OCI-LY7 (cell line): Measurements from ENCODE around the gene PCDH9. TPM values are rescaled to one million over a fixed set of nuclear protein-coding genes. Genes with fewer than 3 reads are reported as not detected.

ENCODE experiments used
- BruUV-seq: library from RNA; stranded (reverse); fragments of 400-500 nt; replicated peaks from 2 replicates; lab custom pipeline; 2021; lab: Mats Ljungman, UMichigan
- CTCF ChIA-PET: fragments of 300-600 bp; sonication (Branson Sonifier 250); formaldehyde crosslinking; loops from one replicate; lab custom pipeline; 2022; ENCODE audit warnings: antibody characterized with exemption; ENCODE audit not compliant: unreplicated experiment; lab: Charles Lee
- POLR2A ChIA-PET: fragments of 300-600 bp; sonication (Branson Sonifier 250); formaldehyde crosslinking; loops from one replicate; lab custom pipeline; 2022; ENCODE audit warnings: antibody characterized with exemption; lab: Charles Lee
- DNase-seq: peaks from one replicate; pipeline ENCODE4 v3.0.0-alpha.2; 2015; ENCODE audit warnings: low spot score
- H2AFZ ChIP-seq: fragments of 200-600 bp; sonication (generic), shearing (Covaris generic); 2 replicates; pipeline ENCODE4 v1.6.1; 2014; ENCODE audit warnings: mild to moderate bottlenecking, antibody characterized with exemption, low read length, moderate library complexity
- H3K27ac ChIP-seq: fragments of 200-600 bp; sonication (generic); 2 replicates; pipeline ENCODE4 v1.5.1; 2014; ENCODE audit warnings: mixed run types, low read depth, mild to moderate bottlenecking, moderate library complexity, low read length, inconsistent platforms; ENCODE audit not compliant: poor library complexity, severe bottlenecking
- H3K36me3 ChIP-seq: fragments of 200-600 bp; sonication (generic); 2 replicates; pipeline ENCODE4 v1.6.1; 2014; ENCODE audit warnings: mild to moderate bottlenecking, antibody characterized with exemption, low read length, moderate library complexity, mixed read lengths; ENCODE audit not compliant: insufficient read depth
- H3K4me1 ChIP-seq: fragments of 200-600 bp; sonication (generic); 2 replicates; pipeline ENCODE4 v1.5.1; 2014; ENCODE audit warnings: mild to moderate bottlenecking, low read length; ENCODE audit not compliant: insufficient read depth, poor library complexity, severe bottlenecking
- H3K4me2 ChIP-seq: fragments of 200-600 bp; sonication (generic); 2 replicates; pipeline ENCODE4 v1.6.1; 2014; ENCODE audit warnings: mild to moderate bottlenecking, low read length
- H3K4me3 ChIP-seq: fragments of 200-600 bp; sonication (generic); 2 replicates; pipeline ENCODE4 v1.5.1; 2014; ENCODE audit warnings: mild to moderate bottlenecking, low read depth, low read length; ENCODE audit not compliant: poor library complexity, severe bottlenecking
- H3K79me2 ChIP-seq: fragments of 200-600 bp; sonication (generic); 2 replicates; pipeline ENCODE4 v1.6.1; 2016; ENCODE audit warnings: low read depth, mild to moderate bottlenecking, low read length, moderate library complexity, mixed read lengths; ENCODE audit not compliant: insufficient read depth
- H3K9me2 ChIP-seq: fragments of 200-600 bp; sonication (generic); 2 replicates; pipeline ENCODE4 v1.6.1; 2016; ENCODE audit warnings: mild to moderate bottlenecking, low read length, mixed read lengths; ENCODE audit not compliant: insufficient read depth
- H3K9me3 ChIP-seq: fragments of 200-600 bp; sonication (generic); 2 replicates; pipeline ENCODE4 v1.6.1; 2014; ENCODE audit warnings: mild to moderate bottlenecking, mixed run types, low read length, mixed read lengths
- H4K20me1 ChIP-seq: fragments of 200-600 bp; sonication (generic); 2 replicates; pipeline ENCODE4 v1.6.1; 2014; ENCODE audit warnings: mild to moderate bottlenecking, antibody characterized with exemption, low read length, moderate library complexity, mixed read lengths; ENCODE audit not compliant: insufficient read depth
- CTCF ChIP-seq: fragments of 200-600 bp; sonication (generic); conservative IDR thresholded peaks from 2 replicates; pipeline ENCODE4 v1.5.1; 2014; ENCODE audit warnings: mild to moderate bottlenecking, antibody characterized with exemption, low read length, moderate library complexity, mixed read lengths
- EZH2phosphoT487 ChIP-seq: fragments of 200-600 bp; sonication (generic); IDR thresholded peaks from 2 replicates; pipeline ENCODE4 v1.6.1; 2018; ENCODE audit warnings: low read depth, borderline replicate concordance, mild to moderate bottlenecking, mixed run types, antibody characterized with exemption, low read length, moderate library complexity, mixed read lengths
- intact Hi-C: fragments of 100-400 bp; cut with micrococcal nuclease; formaldehyde crosslinking; loops from one replicate; pipeline ENCODE4 v1.10.0; 2022; ENCODE audit not compliant: unreplicated experiment
- total RNA-seq, 2 experiments: library from RNA; depleted of rRNA in 1 of 2; stranded (reverse); fragments of >200 nt in 1 of 2; shearing (Covaris generic) in 1 of 2; gene quantifications; 2 replicates each; pipeline ENCODE4 v1.2.3, GENCODE V29; 2014 to 2022

Gene PCDH9
- total RNA-seq, 2 experiments from 2014 or later = 20.1 to 26.0 TPM

- H4K20me1 ChIP-seq = no peaks in the 10 kb centered on the region
- H3K4me2 ChIP-seq = no peak overlapping the region
- POLR2A ChIA-PET = interaction anchor here (0.7 kb wide), 1 partner anchor 19 kb away, joined by 3 read pairs; no protein-coding TSS in a partner anchor
- no TSS peak for BruUV-seq
- no peaks in the 10 kb centered on the region for H3K79me2 ChIP-seq
- peak overlapping the region; percentile 52; the same call in 1 of the 2 replicates for H2AFZ ChIP-seq
- H3K4me3 ChIP-seq = no peak overlapping the region
- no peaks in the 10 kb centered on the region for H3K36me3 ChIP-seq
- TF ChIP-seq CTCF (no peak), EZH2phosphoT487 (no peak)
- DNase-seq = no peak
- H3K9me3 ChIP-seq = no peaks in the 10 kb centered on the region
- no peaks in the 10 kb centered on the region for H3K4me1 ChIP-seq
- H3K9me2 ChIP-seq = no peaks in the 10 kb centered on the region
- no peak overlapping the region for H3K27ac ChIP-seq
- intact Hi-C loops = no loop called here
- CTCF ChIA-PET = no interaction called here
Measured at GRCh38 chr13:66530158-66530557, 700.0 kb downstream of the PCDH9 start.

- intact Hi-C loops = no loop called here
- H3K4me2 ChIP-seq = no peak overlapping the region
- H3K4me1 ChIP-seq = no peaks in the 10 kb centered on the region
- H3K79me2 ChIP-seq = no peaks in the 10 kb centered on the region
- H4K20me1 ChIP-seq = no peaks in the 10 kb centered on the region
- CTCF ChIA-PET = no interaction called here
- POLR2A ChIA-PET = no interaction called here
- H3K36me3 ChIP-seq = no peaks in the 10 kb centered on the region
- TF ChIP-seq EZH2phosphoT487 (no peak), CTCF (no peak)
- no peaks in the 10 kb centered on the region for H3K9me2 ChIP-seq
- DNase-seq = no peak
- no TSS peak for BruUV-seq
- peak overlapping the region; percentile 52 for H2AFZ ChIP-seq
- H3K27ac ChIP-seq = no peak overlapping the region
- no peaks in the 10 kb centered on the region for H3K9me3 ChIP-seq
- no peak overlapping the region for H3K4me3 ChIP-seq
Measured at GRCh38 chr13:66528944-66529576, 701.1 kb downstream of the PCDH9 start.

- H3K36me3 ChIP-seq = no peaks in the 10 kb centered on the region
- no peaks in the 10 kb centered on the region for H3K9me2 ChIP-seq
- peak overlapping the region; percentile 21; the same call in 1 of the 2 replicates for H3K4me2 ChIP-seq
- H3K9me3 ChIP-seq = no peaks in the 10 kb centered on the region
- intact Hi-C loops = no loop called here
- CTCF ChIA-PET = no interaction called here
- H4K20me1 ChIP-seq = no peaks in the 10 kb centered on the region
- H3K4me3 ChIP-seq = no peak overlapping the region
- H3K4me1 ChIP-seq = no peaks in the 10 kb centered on the region
- DNase-seq = no peak
- POLR2A ChIA-PET = interaction anchor here (1.0 kb wide), 1 partner anchor 9 kb away, joined by 3 read pairs; no protein-coding TSS in a partner anchor
- H2AFZ ChIP-seq = peak overlapping the region; percentile 52; the same call in 1 of the 2 replicates
- BruUV-seq = no TSS peak
- no peaks in the 10 kb centered on the region for H3K79me2 ChIP-seq
- no peak overlapping the region for H3K27ac ChIP-seq
- TF ChIP-seq EZH2phosphoT487 (no peak), CTCF (no peak)
Measured at GRCh38 chr13:66528180-66528579, 702.0 kb downstream of the PCDH9 start.
